Body of pancreas (tissue), 4 donors: ENCODE measurements around the gene CHMP4B.

Experiments
- POLR2A ChIP-seq, 3 donors: fragments of 450-650 bp; IDR thresholded peaks; one replicate each; pipeline ENCODE4 v1.6.1; 2016; ENCODE audit warnings: antibody characterized with exemption in 3 of 3, mild to moderate bottlenecking in 2 of 3
- TF ChIP-seq, protein P1 (sequence below), 7 experiments: fragments of 450-650 bp in 4 of 7; fragments of 200-600 bp in 3 of 7; sonication (generic) in 3 of 7; IDR thresholded peaks; one replicate each; pipeline ENCODE4 v1.5.1; 2016 to 2019; ENCODE audit warnings: antibody characterized with exemption in 7 of 7

DNA sequence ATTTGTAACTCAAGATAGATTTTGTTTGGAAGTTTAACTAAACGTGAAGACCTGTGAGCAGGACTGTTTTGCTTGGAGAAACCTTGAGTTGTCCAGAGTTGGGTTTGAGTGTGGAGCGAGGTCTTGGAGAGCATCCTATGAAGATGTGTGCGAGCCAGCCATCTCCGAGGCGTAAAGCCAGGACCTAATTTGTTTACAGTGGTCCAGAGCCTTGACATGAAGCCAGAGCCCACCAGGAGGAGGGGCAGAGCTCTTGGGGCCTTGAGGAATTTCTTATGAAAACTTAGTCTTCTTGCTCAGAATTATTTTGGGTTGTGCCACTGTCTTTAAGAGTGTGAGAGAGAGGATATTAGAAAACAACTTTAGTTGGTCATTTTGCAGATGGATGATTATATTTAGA is 6.3 kb downstream of the CHMP4B start:
- TF ChIP-seq, protein P1, sequence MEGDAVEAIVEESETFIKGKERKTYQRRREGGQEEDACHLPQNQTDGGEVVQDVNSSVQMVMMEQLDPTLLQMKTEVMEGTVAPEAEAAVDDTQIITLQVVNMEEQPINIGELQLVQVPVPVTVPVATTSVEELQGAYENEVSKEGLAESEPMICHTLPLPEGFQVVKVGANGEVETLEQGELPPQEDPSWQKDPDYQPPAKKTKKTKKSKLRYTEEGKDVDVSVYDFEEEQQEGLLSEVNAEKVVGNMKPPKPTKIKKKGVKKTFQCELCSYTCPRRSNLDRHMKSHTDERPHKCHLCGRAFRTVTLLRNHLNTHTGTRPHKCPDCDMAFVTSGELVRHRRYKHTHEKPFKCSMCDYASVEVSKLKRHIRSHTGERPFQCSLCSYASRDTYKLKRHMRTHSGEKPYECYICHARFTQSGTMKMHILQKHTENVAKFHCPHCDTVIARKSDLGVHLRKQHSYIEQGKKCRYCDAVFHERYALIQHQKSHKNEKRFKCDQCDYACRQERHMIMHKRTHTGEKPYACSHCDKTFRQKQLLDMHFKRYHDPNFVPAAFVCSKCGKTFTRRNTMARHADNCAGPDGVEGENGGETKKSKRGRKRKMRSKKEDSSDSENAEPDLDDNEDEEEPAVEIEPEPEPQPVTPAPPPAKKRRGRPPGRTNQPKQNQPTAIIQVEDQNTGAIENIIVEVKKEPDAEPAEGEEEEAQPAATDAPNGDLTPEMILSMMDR (IDR thresholded peaks at IDR 0.05), result no peak
- TF ChIP-seq POLR2A (IDR thresholded peaks at IDR 0.05), result no peak
